HepG2 (cell line): Measurements from ENCODE around the gene EPHA3. TPM values are rescaled to one million over a fixed set of nuclear protein-coding genes. Genes with fewer than 3 reads are reported as not detected.
A peak's percentile ranks its signal among the peaks of the same experiment; 100 is the strongest.

Experiments
- ATAC-seq: fragments of 200-7000 bp; cut with Tn5 transposase; 3 replicates; pipeline ENCODE4 v1.9.1; 2020; ENCODE audit warnings: mild to moderate bottlenecking, moderate library complexity
- BruUV-seq: library from RNA; stranded (reverse); fragments of 400-500 nt; replicated peaks from 2 replicates; lab custom pipeline; 2021; lab: Mats Ljungman, UMichigan
- CTCF ChIA-PET: fragments of 300-600 bp; formaldehyde crosslinking; extraction: SDS; loops from one replicate; lab custom pipeline; 2021; ENCODE audit warnings: low total read pairs, inconsistent platforms, low intra/inter-chr PET ratio; lab: Yijun Ruan, JAX
- POLR2A ChIA-PET: fragments of 350-600 bp; sonication (Branson Sonifier 250); formaldehyde crosslinking; loops from one replicate; lab custom pipeline; 2020; ENCODE audit warnings: antibody characterized with exemption, inconsistent platforms; lab: Yijun Ruan, JAX
- DNase-seq: peaks from one replicate; pipeline ENCODE4 v3.0.0-alpha.2; 2015; ENCODE audit warnings: low spot score
- FAIRE-seq: peaks from 3 replicates; lab custom pipeline; 2011; peaks lifted over from hg19 to GRCh38; lab: Jason Lieb, UNC
- H2AFZ ChIP-seq: one replicate; pipeline ENCODE4 v1.6.1; 2011; ENCODE audit warnings: low read length, inconsistent platforms
- H3K27ac ChIP-seq: fragments of 300-600 bp; 3 replicates; pipeline ENCODE4 v1.8.0; 2011; ENCODE audit warnings: mixed run types, mild to moderate bottlenecking, mixed read lengths, low read length, inconsistent platforms; ENCODE audit not compliant: insufficient read depth; ENCODE audit errors: extremely low read length
- H3K27me3 ChIP-seq, 2 experiments: fragments of 200-600 bp in 1 of 2; 2 replicates in 1 of 2; 3 replicates in 1 of 2; pipeline versions ENCODE4 v1.6.0 to v1.8.0; 2011; ENCODE audit warnings: low read length in 2 of 2, mild to moderate bottlenecking in 2 of 2, moderate library complexity in 2 of 2, inconsistent platforms in 1 of 2; ENCODE audit not compliant: insufficient read depth in 2 of 2, control insufficient read depth in 1 of 2
- H3K36me3 ChIP-seq, 2 experiments: fragments of 200-600 bp in 1 of 2; replicated peaks in 1 of 2; 2 replicates in 1 of 2; 3 replicates in 1 of 2; pipeline versions ENCODE4 v1.5.1 to v1.8.0; 2011; ENCODE audit warnings: low read length in 2 of 2, inconsistent platforms in 1 of 2; ENCODE audit not compliant: insufficient read depth in 2 of 2, control insufficient read depth in 1 of 2
- H3K4me1 ChIP-seq: 2 replicates; pipeline ENCODE4 v1.5.1; 2012; ENCODE audit warnings: low read length, inconsistent platforms; ENCODE audit not compliant: insufficient read depth
- H3K4me2 ChIP-seq: 2 replicates; pipeline ENCODE4 v1.6.0; 2011; ENCODE audit warnings: low read depth, low read length, inconsistent platforms
- H3K4me3 ChIP-seq, 3 experiments: fragments of 200-600 bp in 1 of 3; sonication (generic), shearing (Covaris generic) in 1 of 3; replicated peaks in 1 of 3; 2 replicates each; pipeline ENCODE4 v1.5.1; 2011 to 2016; ENCODE audit warnings: low read length in 3 of 3, inconsistent platforms in 2 of 3, low read depth in 2 of 3, mild to moderate bottlenecking in 2 of 3, control low read depth in 1 of 3, mixed read lengths in 1 of 3; ENCODE audit not compliant: insufficient read depth in 1 of 3
- H3K79me2 ChIP-seq: one replicate; pipeline ENCODE4 v1.6.1; 2011; ENCODE audit warnings: low read length, inconsistent platforms; ENCODE audit not compliant: insufficient read depth
- H3K9ac ChIP-seq: 2 replicates; pipeline ENCODE4 v1.6.0; 2011; ENCODE audit warnings: mild to moderate bottlenecking, low read depth, low read length, inconsistent platforms; ENCODE audit not compliant: insufficient read depth
- H3K9me3 ChIP-seq: 2 replicates; pipeline ENCODE4 v1.5.1; 2012; ENCODE audit warnings: mild to moderate bottlenecking, low read length
- H4K20me1 ChIP-seq: 2 replicates; pipeline ENCODE4 v1.6.0; 2011; ENCODE audit warnings: inconsistent platforms, mild to moderate bottlenecking, low read length, moderate library complexity; ENCODE audit not compliant: insufficient read depth
- ATF7 ChIP-seq, 2 experiments: fragments of 450-650 bp in 1 of 2; sonication (generic) in 1 of 2; formaldehyde crosslinking in 1 of 2; IDR thresholded peaks; 2 replicates each; pipeline versions ENCODE4 v1.4.0 to v1.6.1; 2016 to 2020; ENCODE audit warnings: antibody characterized with exemption in 1 of 2, mild to moderate bottlenecking in 1 of 2, missing genetic modification reagents in 1 of 2
- CEBPB ChIP-seq: IDR thresholded peaks from 2 replicates; pipeline ENCODE4 v1.6.1; 2011; ENCODE audit warnings: low read depth, low read length, improper control_type of control experiment, borderline replicate concordance
- MAF1 ChIP-seq: sonication (generic); formaldehyde crosslinking; IDR thresholded peaks from 2 replicates; pipeline ENCODE4 v1.5.0; 2020; ENCODE audit warnings: missing genetic modification reagents, borderline replicate concordance
- MAFF ChIP-seq: IDR thresholded peaks from 2 replicates; pipeline ENCODE4 v1.6.1; 2011; ENCODE audit warnings: low read depth, low read length, improper control_type of control experiment
- NFE2L2 ChIP-seq: fragments of 150-350 bp; IDR thresholded peaks from 2 replicates; pipeline ENCODE4 v1.6.1; 2014; ENCODE audit warnings: low read length
- RBM22 ChIP-seq: fragments of 200-400 bp; formaldehyde crosslinking; optimal IDR thresholded peaks from 2 replicates; pipeline ENCODE3; 2017; ENCODE audit warnings: mild to moderate bottlenecking, low read length, moderate library complexity
- SMARCE1 ChIP-seq: fragments of 450-650 bp; IDR thresholded peaks from 2 replicates; pipeline ENCODE4 v1.6.1; 2017; ENCODE audit warnings: borderline replicate concordance
- STAG1 ChIP-seq: sonication (generic); formaldehyde crosslinking; IDR thresholded peaks from 2 replicates; pipeline ENCODE4 v1.4.0; 2020; ENCODE audit warnings: missing genetic modification reagents
- TBX3 ChIP-seq: fragments of 450-650 bp; IDR thresholded peaks from 2 replicates; pipeline ENCODE4 v1.6.1; 2017; ENCODE audit warnings: antibody characterized with exemption, mild to moderate bottlenecking, inconsistent platforms, borderline replicate concordance
- ZNF235 ChIP-seq: sonication (generic); formaldehyde crosslinking; IDR thresholded peaks from 2 replicates; pipeline ENCODE4 v1.8.1; 2023; ENCODE audit warnings: mild to moderate bottlenecking, missing genetic modification reagents, borderline replicate concordance
- ZNF557 ChIP-seq: sonication (generic); formaldehyde crosslinking; IDR thresholded peaks from 2 replicates; pipeline ENCODE4 v1.4.0; 2020; ENCODE audit warnings: missing genetic modification reagents
- WGBS: methylation state at CpG from one replicate; pipeline ENCODE4 v1.1.6; 2017; ENCODE audit warnings: low lambda C conversion rate; 5-methylcytosine and 5-hydroxymethylcytosine counted together
- in situ Hi-C: cut with HindIII; loops from 2 replicates; pipeline ENCODE4 v1.10.0; 2017; ENCODE audit warnings: low pct_unique_long_range_greater_than_20kb; ENCODE audit not compliant: extremely low pct_ligation_motif_present
- intact Hi-C: fragments of 100-400 bp; cut with micrococcal nuclease; formaldehyde crosslinking; loops from one replicate; pipeline ENCODE4 v1.10.0; 2022; ENCODE audit not compliant: unreplicated experiment
- polyA plus RNA-seq, 8 experiments: library from polyadenylated mRNA; depleted of rRNA in 3 of 8; stranded (reverse) in 7 of 8; unstranded in 1 of 8; fragments of >200 nt; fragmentation: Illumina TruSeq in 4 of 8; extraction: Trizol in 4 of 8; gene quantifications; 2 replicates each; pipeline versions ENCODE4 v1.2.1 to v1.2.3, GENCODE V29; 2011 to 2016; ENCODE audit warnings: low read depth in 4 of 8, missing spikeins in 1 of 8, mixed read lengths in 1 of 8; ENCODE audit not compliant: insufficient read depth in 1 of 8
- total RNA-seq, 5 experiments: library from RNA; depleted of rRNA; stranded (reverse); fragments of >200 nt; fragmentation: Illumina TruSeq; extraction: Trizol; gene quantifications; 2 replicates each; pipeline ENCODE4 v1.2.3, GENCODE V29; 2016; ENCODE audit warnings: low read depth in 1 of 5
- TF ChIP-seq, protein P1 (sequence below): sonication (generic); formaldehyde crosslinking; IDR thresholded peaks from 2 replicates; pipeline ENCODE4 v1.5.1; 2020; ENCODE audit warnings: missing genetic modification reagents, mild to moderate bottlenecking, borderline replicate concordance
- TF ChIP-seq, protein P2 (sequence below): sonication (generic); formaldehyde crosslinking; IDR thresholded peaks from 2 replicates; pipeline ENCODE4 v1.4.0; 2020; ENCODE audit warnings: missing genetic modification reagents
- TF ChIP-seq, protein P3 (sequence below): sonication (generic); formaldehyde crosslinking; IDR thresholded peaks from 2 replicates; pipeline ENCODE4 v1.4.0; 2020; ENCODE audit warnings: mild to moderate bottlenecking, missing genetic modification reagents, borderline replicate concordance

Gene EPHA3
- total and polyA plus RNA-seq, 2 of the 13 experiments (the other 11 are each of a cell fraction or from before 2014, with no cell fraction given), result 0.01 TPM; not detected in 1

DNA sequence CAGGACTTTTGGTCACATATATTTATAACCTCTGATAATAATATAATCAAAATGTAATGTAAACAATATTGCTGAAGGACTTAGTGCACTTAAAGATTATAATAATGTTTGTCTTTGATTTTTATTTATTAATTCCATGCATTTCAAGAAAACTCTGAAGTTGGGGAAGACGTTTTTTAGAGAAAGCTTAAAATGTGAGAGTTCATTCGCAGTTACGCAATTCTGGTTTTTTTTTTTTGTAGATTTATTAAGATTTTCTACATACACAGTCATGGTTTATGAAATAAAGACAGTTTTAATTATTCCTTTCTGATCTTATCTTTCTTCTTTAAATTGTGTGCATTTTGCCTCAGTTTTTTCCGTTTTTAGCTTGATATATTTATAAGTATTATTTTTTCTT is 204.7 kb downstream of the EPHA3 start:
- 35% methylated on average over 4 of the region's 4 CpGs for WGBS
- Histone ChIP-seq H3K9ac (no peak overlapping the region), H3K36me3 (no peaks in the 10 kb centered on the region), H3K27ac (no peak overlapping the region), H3K4me2 (no peak overlapping the region), H2AFZ (no peak overlapping the region), H3K27me3 (no peaks in the 10 kb centered on the region), H3K4me3 (no peak overlapping the region), H4K20me1 (no peaks in the 10 kb centered on the region), H3K79me2 (no peaks in the 10 kb centered on the region), H3K4me1 (no peaks in the 10 kb centered on the region), H3K9me3 (no peaks in the 10 kb centered on the region)
- no TSS peak for BruUV-seq
- intact Hi-C loops, result no loop called here
- ATAC-seq, result no peak
- in situ Hi-C loops, result no loop called here
- no peak for FAIRE-seq
- TF ChIP-seq ZNF557 (CRISPR knock-in tag), result no peak
- peak; percentile 23; the same call in 1 of the 2 replicates for TF ChIP-seq CEBPB
- DNase-seq, result no peak
- ChIA-PET CTCF (no interaction called here), POLR2A (no interaction called here)

DNA sequence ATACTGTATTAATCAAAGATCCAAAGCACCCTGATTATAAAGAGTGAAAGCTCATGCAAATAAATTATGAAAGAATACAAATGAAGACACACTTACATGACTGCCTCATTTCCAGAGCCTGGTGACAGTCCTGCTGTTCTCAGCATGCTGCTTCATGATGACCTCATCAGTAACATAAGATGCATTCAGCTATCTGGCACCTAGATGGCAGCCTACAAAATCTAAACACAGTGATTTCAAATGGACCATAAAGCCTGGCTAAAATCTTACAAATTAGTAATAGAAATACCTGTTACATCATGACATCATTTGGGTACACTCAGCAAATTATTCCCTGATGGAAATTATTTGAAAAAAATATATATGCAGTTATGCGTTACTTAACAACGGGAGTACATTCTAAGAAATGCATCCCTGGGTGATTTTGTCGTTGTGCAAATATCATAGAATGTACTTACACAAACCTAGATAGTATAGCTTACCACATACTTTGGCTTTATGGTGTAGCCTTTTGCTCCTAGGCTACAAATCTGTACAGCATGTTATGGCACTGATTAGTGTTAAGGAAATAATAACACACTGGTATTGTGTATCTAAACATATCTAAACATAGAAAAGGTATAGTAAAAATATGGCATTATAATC is 207.2 kb downstream of the EPHA3 start:
- ChIA-PET POLR2A (no interaction called here), CTCF (no interaction called here)
- WGBS, result 9% methylated on average over 3 of the region's 3 CpGs
- intact Hi-C loops, result loop anchor here (1.0 kb wide), 1 partner anchor 538 kb away; no protein-coding TSS in a partner anchor
- FAIRE-seq (peak; percentile 48), DNase-seq (peak; percentile 14), ATAC-seq (peak; percentile 89)
- Histone ChIP-seq H3K4me1 (no peaks in the 10 kb centered on the region), H3K79me2 (no peaks in the 10 kb centered on the region), H3K36me3 (no peaks in the 10 kb centered on the region), H3K9ac (no peak overlapping the region), H3K4me3 (no peak overlapping the region), H3K27ac (no peak overlapping the region), H3K9me3 (no peaks in the 10 kb centered on the region), H3K27me3 (no peaks in the 10 kb centered on the region), H2AFZ (no peak overlapping the region), H4K20me1 (no peaks in the 10 kb centered on the region), H3K4me2 (no peak overlapping the region)
- in situ Hi-C loops, result no loop called here
- BruUV-seq, result no TSS peak
- no peak for TF ChIP-seq SMARCE1
- TF ChIP-seq RBM22, result no peak
- TF ChIP-seq STAG1 (CRISPR knock-in tag), result peak; percentile 9; the same call in 1 of the 2 replicates
- no peak for TF ChIP-seq MAF1 (CRISPR knock-in tag)
- TF ChIP-seq TBX3, result no peak
- TF ChIP-seq, protein P1, sequence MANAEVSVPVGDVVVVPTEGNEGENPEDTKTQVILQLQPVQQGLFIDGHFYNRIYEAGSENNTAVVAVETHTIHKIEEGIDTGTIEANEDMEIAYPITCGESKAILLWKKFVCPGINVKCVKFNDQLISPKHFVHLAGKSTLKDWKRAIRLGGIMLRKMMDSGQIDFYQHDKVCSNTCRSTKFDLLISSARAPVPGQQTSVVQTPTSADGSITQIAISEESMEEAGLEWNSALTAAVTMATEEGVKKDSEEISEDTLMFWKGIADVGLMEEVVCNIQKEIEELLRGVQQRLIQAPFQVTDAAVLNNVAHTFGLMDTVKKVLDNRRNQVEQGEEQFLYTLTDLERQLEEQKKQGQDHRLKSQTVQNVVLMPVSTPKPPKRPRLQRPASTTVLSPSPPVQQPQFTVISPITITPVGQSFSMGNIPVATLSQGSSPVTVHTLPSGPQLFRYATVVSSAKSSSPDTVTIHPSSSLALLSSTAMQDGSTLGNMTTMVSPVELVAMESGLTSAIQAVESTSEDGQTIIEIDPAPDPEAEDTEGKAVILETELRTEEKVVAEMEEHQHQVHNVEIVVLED (CRISPR knock-in tag), result no peak
- no peak for TF ChIP-seq NFE2L2
- TF ChIP-seq, protein P2, sequence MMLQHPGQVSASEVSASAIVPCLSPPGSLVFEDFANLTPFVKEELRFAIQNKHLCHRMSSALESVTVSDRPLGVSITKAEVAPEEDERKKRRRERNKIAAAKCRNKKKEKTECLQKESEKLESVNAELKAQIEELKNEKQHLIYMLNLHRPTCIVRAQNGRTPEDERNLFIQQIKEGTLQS, result no peak
- no peak for TF ChIP-seq ZNF235 (CRISPR knock-in tag)
- TF ChIP-seq, protein P3, sequence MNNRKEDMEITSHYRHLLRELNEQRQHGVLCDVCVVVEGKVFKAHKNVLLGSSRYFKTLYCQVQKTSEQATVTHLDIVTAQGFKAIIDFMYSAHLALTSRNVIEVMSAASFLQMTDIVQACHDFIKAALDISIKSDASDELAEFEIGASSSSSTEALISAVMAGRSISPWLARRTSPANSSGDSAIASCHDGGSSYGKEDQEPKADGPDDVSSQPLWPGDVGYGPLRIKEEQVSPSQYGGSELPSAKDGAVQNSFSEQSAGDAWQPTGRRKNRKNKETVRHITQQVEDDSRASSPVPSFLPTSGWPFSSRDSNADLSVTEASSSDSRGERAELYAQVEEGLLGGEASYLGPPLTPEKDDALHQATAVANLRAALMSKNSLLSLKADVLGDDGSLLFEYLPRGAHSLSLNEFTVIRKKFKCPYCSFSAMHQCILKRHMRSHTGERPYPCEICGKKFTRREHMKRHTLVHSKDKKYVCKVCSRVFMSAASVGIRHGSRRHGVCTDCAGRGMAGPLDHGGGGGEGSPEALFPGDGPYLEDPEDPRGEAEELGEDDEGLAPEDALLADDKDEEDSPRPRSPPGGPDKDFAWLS, result no peak
- TF ChIP-seq ATF7 (IDR thresholded peaks at IDR 0.05), result peak; percentile 89
- TF ChIP-seq ATF7 (CRISPR knock-in tag; IDR thresholded peaks at IDR 0.05), result no peak
- 0 out of 2 replicates have a peak, but pooled peaks have one; percentile 1 for TF ChIP-seq MAFF
